ENCODE data around the gene LRRK1.

LRRK1 gene

DNA sequence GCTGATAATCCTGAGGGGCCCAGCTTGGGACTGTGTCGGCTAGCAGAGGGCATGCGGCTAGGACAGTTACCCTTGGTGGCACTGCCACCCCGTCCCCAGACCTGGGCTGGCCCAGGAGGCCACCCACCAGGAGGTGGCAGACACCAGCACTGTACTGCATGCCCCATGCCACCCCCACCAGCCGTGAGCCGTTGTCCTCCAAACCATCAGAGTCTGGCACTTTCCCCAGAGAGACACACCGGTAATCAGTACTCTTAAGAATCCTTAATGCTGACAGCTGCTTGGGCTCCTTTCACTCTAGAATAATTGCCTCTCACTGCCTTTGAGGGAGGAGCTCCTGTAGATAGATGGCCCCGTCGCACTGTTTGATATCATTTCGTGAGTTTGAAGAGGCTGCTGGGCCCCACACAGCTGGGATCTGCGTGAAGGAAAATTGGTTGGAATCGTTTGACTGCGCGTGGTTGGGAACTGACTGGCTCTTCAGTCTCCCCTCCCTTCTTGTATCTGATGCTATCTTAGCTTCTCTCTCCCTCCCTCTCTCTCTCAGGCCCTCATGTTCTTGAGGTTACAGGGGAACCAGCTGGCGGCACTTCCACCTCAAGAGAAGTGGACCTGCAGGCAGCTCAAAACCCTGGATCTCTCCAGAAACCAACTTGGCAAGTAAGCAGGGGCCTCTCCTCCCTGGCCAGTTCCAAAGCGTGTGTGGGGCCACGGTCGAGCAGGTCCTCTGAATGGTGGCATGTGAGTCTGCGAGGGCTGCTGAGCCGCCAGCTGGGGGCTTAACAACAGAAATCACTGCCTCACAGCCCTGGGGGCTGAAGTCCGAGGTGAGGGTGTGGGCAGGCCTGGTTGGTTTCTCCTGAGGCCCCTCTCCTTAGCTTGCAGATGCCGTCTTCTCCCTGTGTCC lies 94.9 kb downstream of the LRRK1 start:
- Histone ChIP-seq H3K27ac (no peak overlapping the region), H3K27me3 (ENCODE audit: insufficient read depth, low read depth, severe bottlenecking) (no peaks in the 10 kb centered on the region), H3K4me3 (ENCODE audit: low read depth, low read length) (peak overlapping the region; percentile 0), H3K9me3 (ENCODE audit: severe bottlenecking) (no peaks in the 10 kb centered on the region), H3K36me3 (no peaks in the 10 kb centered on the region)
- TF ChIP-seq, protein P1, sequence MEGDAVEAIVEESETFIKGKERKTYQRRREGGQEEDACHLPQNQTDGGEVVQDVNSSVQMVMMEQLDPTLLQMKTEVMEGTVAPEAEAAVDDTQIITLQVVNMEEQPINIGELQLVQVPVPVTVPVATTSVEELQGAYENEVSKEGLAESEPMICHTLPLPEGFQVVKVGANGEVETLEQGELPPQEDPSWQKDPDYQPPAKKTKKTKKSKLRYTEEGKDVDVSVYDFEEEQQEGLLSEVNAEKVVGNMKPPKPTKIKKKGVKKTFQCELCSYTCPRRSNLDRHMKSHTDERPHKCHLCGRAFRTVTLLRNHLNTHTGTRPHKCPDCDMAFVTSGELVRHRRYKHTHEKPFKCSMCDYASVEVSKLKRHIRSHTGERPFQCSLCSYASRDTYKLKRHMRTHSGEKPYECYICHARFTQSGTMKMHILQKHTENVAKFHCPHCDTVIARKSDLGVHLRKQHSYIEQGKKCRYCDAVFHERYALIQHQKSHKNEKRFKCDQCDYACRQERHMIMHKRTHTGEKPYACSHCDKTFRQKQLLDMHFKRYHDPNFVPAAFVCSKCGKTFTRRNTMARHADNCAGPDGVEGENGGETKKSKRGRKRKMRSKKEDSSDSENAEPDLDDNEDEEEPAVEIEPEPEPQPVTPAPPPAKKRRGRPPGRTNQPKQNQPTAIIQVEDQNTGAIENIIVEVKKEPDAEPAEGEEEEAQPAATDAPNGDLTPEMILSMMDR (IDR thresholded peaks at IDR 0.05; ENCODE audit: low read depth, low read length): no peak
- peak; percentile 67 for DNase-seq

DNA sequence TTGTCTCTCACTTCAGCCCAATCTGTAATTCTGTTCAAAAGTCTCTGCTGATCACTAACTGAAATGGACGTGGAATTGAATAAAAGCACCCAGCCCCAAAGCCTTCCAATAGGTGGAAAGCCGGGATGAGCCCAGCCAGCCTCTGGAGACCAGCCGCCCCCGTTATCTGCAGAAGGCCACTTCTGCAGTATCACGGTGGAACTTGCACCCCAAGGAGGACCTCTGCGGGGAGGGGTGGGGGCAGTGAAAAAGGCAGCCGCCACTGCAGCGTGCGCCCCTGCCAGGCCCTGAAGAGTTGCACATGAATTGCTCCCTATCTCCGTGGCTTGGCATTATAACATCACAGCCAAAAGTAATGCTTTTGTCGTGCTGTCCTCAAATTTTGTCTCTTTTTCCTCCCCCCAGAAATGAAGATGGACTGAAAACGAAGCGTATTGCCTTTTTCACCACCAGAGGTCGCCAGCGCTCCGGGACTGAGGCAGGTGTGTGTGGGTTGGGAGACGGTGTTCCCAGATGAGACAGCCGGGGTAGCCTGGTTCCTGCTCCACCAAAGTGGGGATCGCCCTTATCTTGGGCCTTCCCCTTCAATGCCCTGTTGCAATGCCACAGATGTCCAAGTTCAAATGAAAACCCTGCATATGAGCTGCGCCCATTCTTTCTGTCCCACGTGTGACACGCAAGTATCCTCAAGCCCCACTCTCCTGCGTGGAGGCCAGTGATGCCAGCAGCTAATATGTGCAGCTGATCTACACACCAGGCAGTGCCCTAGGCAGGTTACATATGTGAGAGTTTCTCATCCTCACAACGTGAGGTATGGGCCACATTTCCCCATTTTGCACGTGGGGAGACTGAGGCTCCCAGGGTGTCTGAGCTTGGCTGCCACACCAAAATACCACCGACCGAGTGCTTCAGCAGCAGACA lies 96.0 kb downstream of the LRRK1 start:
- TF ChIP-seq, protein P1 (IDR thresholded peaks at IDR 0.05; ENCODE audit: low read depth, low read length): peak; percentile 92
- peak; percentile 79 for DNase-seq

DNA sequence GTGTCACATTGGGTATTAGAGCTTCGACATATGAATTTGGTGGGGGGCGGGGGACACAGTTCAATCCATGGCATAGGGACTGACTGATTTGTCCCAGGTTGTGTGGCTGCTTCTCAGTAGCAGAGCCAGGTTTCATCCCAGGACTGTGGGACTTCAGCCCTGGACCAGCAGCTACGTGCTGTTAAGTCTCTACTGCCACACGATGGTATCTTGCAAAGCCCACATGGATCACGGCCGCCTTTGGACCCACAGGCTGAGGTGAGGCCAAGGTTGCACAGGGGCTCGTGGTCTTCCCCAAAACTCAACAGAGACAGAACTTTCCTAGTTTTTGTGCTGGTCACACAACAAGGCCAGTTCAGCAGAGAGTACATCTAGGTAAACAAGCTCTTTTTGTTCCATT lies 97.4 kb downstream of the LRRK1 start:
- Histone ChIP-seq H3K27ac (no peak overlapping the region), H3K4me3 (ENCODE audit: low read depth, low read length) (no peak overlapping the region), H3K36me3 (no peaks in the 10 kb centered on the region), H3K27me3 (ENCODE audit: insufficient read depth, low read depth, severe bottlenecking) (no peaks in the 10 kb centered on the region), H3K9me3 (ENCODE audit: severe bottlenecking) (no peaks in the 10 kb centered on the region)
- DNase-seq: no peak
- TF ChIP-seq, protein P1 (IDR thresholded peaks at IDR 0.05; ENCODE audit: low read depth, low read length): no peak

More for the DNA sequence above, 96.0 kb downstream of the LRRK1 start:
- Histone ChIP-seq H3K27me3 (ENCODE audit: insufficient read depth, low read depth, severe bottlenecking) (no peaks in the 10 kb centered on the region), H3K9me3 (ENCODE audit: severe bottlenecking) (no peaks in the 10 kb centered on the region), H3K36me3 (no peaks in the 10 kb centered on the region), H3K27ac (no peak overlapping the region), H3K4me3 (ENCODE audit: low read depth, low read length) (no peak overlapping the region)

DNA sequence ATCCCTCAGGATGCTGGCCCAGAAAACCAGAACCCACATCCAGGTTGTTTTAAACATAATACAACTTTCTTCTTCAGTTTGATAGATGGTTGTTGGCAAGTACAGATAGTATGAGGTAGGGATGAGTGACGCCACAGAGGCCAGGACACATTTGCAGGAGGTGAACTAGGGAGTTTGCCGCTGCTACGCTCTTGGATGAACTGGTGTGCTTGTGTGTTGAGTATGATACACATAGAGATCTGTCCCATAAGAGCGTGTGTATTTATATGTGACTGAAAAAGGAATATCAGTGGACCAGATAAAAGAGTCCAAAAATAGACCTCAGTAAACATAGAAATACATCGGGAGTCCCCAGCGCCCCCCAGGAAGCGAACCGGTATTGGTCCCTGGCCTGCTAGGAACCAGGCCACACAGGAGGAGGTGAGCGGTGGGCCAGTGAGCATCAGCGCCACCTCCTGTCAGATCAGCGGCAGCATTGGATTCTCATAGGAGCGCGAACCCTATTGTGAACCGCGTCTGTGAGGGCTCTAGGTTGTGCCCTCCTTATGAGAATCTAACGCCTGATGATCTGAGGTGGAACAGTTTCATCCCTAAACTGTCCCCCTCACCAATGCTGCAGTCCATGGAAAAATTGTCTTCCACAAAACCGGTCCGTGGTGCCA lies 98.1 kb downstream of the LRRK1 start:
- no peak overlapping the region for H3K4me3 ChIP-seq (ENCODE audit: low read depth, low read length)
- H3K27me3 ChIP-seq (ENCODE audit: insufficient read depth, low read depth, severe bottlenecking): no peaks in the 10 kb centered on the region
- DNase-seq: peak; percentile 27
- no peak overlapping the region for H3K27ac ChIP-seq
- H3K9me3 ChIP-seq (ENCODE audit: severe bottlenecking): no peaks in the 10 kb centered on the region
- no peaks in the 10 kb centered on the region for H3K36me3 ChIP-seq
- TF ChIP-seq, protein P1 (IDR thresholded peaks at IDR 0.05; ENCODE audit: low read depth, low read length): peak; percentile 63

DNA sequence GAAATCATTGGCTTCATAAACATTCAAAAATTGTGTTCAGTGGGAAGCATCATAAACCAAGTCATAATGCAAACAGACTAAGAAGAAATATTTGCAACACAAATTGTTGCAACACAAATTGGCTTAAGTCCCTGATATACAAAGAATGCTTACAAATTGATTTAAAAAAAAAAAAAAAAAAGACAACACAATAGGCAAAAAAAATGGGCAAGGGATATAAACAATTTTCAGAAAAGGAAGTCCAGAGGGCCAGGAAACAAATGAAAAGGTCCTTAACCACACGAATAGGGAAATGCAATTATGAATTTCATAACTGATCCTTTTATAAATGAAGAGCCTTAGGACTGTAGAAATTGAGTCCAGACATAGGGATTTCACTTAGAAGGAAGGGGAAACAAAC lies 98.9 kb downstream of the LRRK1 start:
- no peaks in the 10 kb centered on the region for H3K36me3 ChIP-seq
- TF ChIP-seq, protein P1 (IDR thresholded peaks at IDR 0.05; ENCODE audit: low read depth, low read length): no peak
- H3K27ac ChIP-seq: no peak overlapping the region
- H3K9me3 ChIP-seq (ENCODE audit: severe bottlenecking): no peaks in the 10 kb centered on the region
- no peak for DNase-seq
- no peak overlapping the region for H3K4me3 ChIP-seq (ENCODE audit: low read depth, low read length)
- no peaks in the 10 kb centered on the region for H3K27me3 ChIP-seq (ENCODE audit: insufficient read depth, low read depth, severe bottlenecking)
